Measurements from ENCODE around the gene ZBTB45. TPM values are rescaled to one million over a fixed set of nuclear protein-coding genes. Genes with fewer than 3 reads are reported as not detected.

The ZBTB45 gene
- total RNA-seq, 1 donor from 2014 or later, result 2.2 TPM

- Mint-ChIP-seq H3K36me3 (peaks cover 11% of the 10 kb centered on the region), H3K27ac (peak overlapping the region; percentile 92), H3K4me1 (peaks cover 11% of the 10 kb centered on the region), H3K9me3 (no peaks in the 10 kb centered on the region), H3K4me3 (peak overlapping the region; percentile 71), H3K27me3 (ENCODE audit: insufficient read depth, low read depth) (peaks cover 13% of the 10 kb centered on the region)
- Histone ChIP-seq H3K9ac (no peak overlapping the region), H3K4me1 (peaks cover 6% of the 10 kb centered on the region), H4K20me1 (ENCODE audit: low read depth) (no peaks in the 10 kb centered on the region), H2AFZ (replicated peaks) (no peak overlapping the region), H3K27me3 (peaks cover 22% of the 10 kb centered on the region), H3K9me3 (ENCODE audit: low read depth) (no peaks in the 10 kb centered on the region), H3K27ac (no peak overlapping the region), H3K36me3 (no peaks in the 10 kb centered on the region), H3F3A (ENCODE audit: low read depth) (peaks cover 32% of the 10 kb centered on the region), H3K79me2 (ENCODE audit: low read depth) (peaks cover 15% of the 10 kb centered on the region), H3K4me3 (no peak overlapping the region), H3K4me2 (no peak overlapping the region)
- TF ChIP-seq EZH2phosphoT487 (IDR thresholded peaks at IDR 0.05) (no peak), EZH2 (IDR thresholded peaks at IDR 0.05) (no peak), CTCF (IDR thresholded peaks at IDR 0.05) (no peak)
- no peak for DNase-seq (ENCODE audit: low spot score)
Observed at GRCh38 chr19:58563823-58564222, 44.2 kb upstream of the ZBTB45 start.

- H3K27me3 Mint-ChIP-seq (ENCODE audit: insufficient read depth, low read depth), result peaks cover 11% of the 10 kb centered on the region
- Histone ChIP-seq H3K9me3 (ENCODE audit: low read depth) (no peaks in the 10 kb centered on the region), H3K9ac (no peak overlapping the region), H4K20me1 (ENCODE audit: low read depth) (no peaks in the 10 kb centered on the region), H3K36me3 (no peaks in the 10 kb centered on the region), H3K27ac (no peak overlapping the region), H2AFZ (replicated peaks) (no peak overlapping the region), H3K4me3 (peak overlapping the region; percentile 26), H3K27me3 (peaks cover 22% of the 10 kb centered on the region), H3K4me2 (peak overlapping the region; percentile 63), H3K4me1 (peaks cover 6% of the 10 kb centered on the region), H3F3A (ENCODE audit: low read depth) (peaks cover 30% of the 10 kb centered on the region), H3K79me2 (ENCODE audit: low read depth) (peaks cover 16% of the 10 kb centered on the region)
- DNase-seq (ENCODE audit: low spot score), result no peak
- no peak overlapping the region for H3K4me3 Mint-ChIP-seq
- H3K9me3 Mint-ChIP-seq, result no peaks in the 10 kb centered on the region
- peak overlapping the region; percentile 92 for H3K27ac Mint-ChIP-seq
- TF ChIP-seq EZH2 (IDR thresholded peaks at IDR 0.05) (no peak), CTCF (IDR thresholded peaks at IDR 0.05) (no peak), EZH2phosphoT487 (IDR thresholded peaks at IDR 0.05) (no peak)
- peaks cover 7% of the 10 kb centered on the region for H3K36me3 Mint-ChIP-seq
- peaks cover 11% of the 10 kb centered on the region for H3K4me1 Mint-ChIP-seq
Observed at GRCh38 chr19:58563034-58563573, 43.5 kb upstream of the ZBTB45 start.

GRCh38 chr19:58562122-58563033 is 42.8 kb upstream of the ZBTB45 start:
- Histone ChIP-seq H3F3A (ENCODE audit: low read depth) (peaks cover 36% of the 10 kb centered on the region), H3K27me3 (peaks cover 22% of the 10 kb centered on the region), H3K36me3 (no peaks in the 10 kb centered on the region), H3K79me2 (ENCODE audit: low read depth) (peaks cover 23% of the 10 kb centered on the region), H4K20me1 (ENCODE audit: low read depth) (peaks cover 5% of the 10 kb centered on the region), H3K27ac (no peak overlapping the region), H3K9ac (no peak overlapping the region), H3K4me2 (peak overlapping the region; percentile 63), H2AFZ (replicated peaks) (no peak overlapping the region), H3K4me1 (peaks cover 7% of the 10 kb centered on the region), H3K9me3 (ENCODE audit: low read depth) (no peaks in the 10 kb centered on the region), H3K4me3 (peak overlapping the region; percentile 26)
- H3K4me1 Mint-ChIP-seq, result peaks cover 15% of the 10 kb centered on the region
- peaks cover 10% of the 10 kb centered on the region for H3K27me3 Mint-ChIP-seq (ENCODE audit: insufficient read depth, low read depth)
- peak; percentile 52 for DNase-seq (ENCODE audit: low spot score)
- peaks cover 6% of the 10 kb centered on the region for H3K36me3 Mint-ChIP-seq
- H3K9me3 Mint-ChIP-seq, result no peaks in the 10 kb centered on the region
- TF ChIP-seq CTCF (IDR thresholded peaks at IDR 0.05), result no peak
- TF ChIP-seq EZH2phosphoT487 (IDR thresholded peaks at IDR 0.05), result no peak
- TF ChIP-seq EZH2 (IDR thresholded peaks at IDR 0.05), result no peak
- no peak overlapping the region for H3K27ac Mint-ChIP-seq
- H3K4me3 Mint-ChIP-seq, result no peak overlapping the region

Data from neural progenitor cell (in vitro differentiated cells).